A549 (cell line): ENCODE results near the gene OSBPL3. TPM values are rescaled to one million over a fixed set of nuclear protein-coding genes. Genes with fewer than 3 reads are reported as not detected.

Experiments
- ATAC-seq, 2 experiments: fragments of 200-7000 bp in 1 of 2; fragments of >200 bp in 1 of 2; cut with Nextera tagmentation in 1 of 2; cut with Tn5 transposase in 1 of 2; 3 replicates each; pipeline versions ENCODE4 v1.8.0 to v1.9.1; 2018 to 2020; ENCODE audit warnings: mild to moderate bottlenecking in 1 of 2, moderate library complexity in 1 of 2
- CTCF ChIA-PET: fragments of 300-600 bp; sonication (Branson Sonifier 250); formaldehyde crosslinking; extraction: SDS; loops from one replicate; lab custom pipeline; 2021; ENCODE audit warnings: antibody characterized with exemption, inconsistent platforms; lab: Yijun Ruan, JAX
- POLR2A ChIA-PET: fragments of 350-600 bp; formaldehyde crosslinking; extraction: SDS; loops from one replicate; lab custom pipeline; 2021; ENCODE audit warnings: antibody characterized with exemption, inconsistent platforms; lab: Yijun Ruan, JAX
- DNase-seq, 2 experiments: peaks; one replicate each; pipeline versions ENCODE4 v3.0.0 to v3.0.0-alpha.2; 2011 to 2016; ENCODE audit warnings: low read depth in 1 of 2, low spot score in 1 of 2
- FAIRE-seq: peaks from 2 replicates; lab custom pipeline; 2011; peaks lifted over from hg19 to GRCh38; lab: Jason Lieb, UNC
- H3K27ac ChIP-seq, 2 experiments: fragments of >200 bp; sonication (Bioruptor Twin); formaldehyde crosslinking; 3 replicates each; pipeline ENCODE4 v1.5.1; 2016 to 2017
- H3K4me1 ChIP-seq: fragments of >200 bp; sonication (Bioruptor Twin); formaldehyde crosslinking; 3 replicates; pipeline ENCODE4 v1.6.1; 2016
- H3K4me2 ChIP-seq: fragments of >200 bp; sonication (Bioruptor Twin); formaldehyde crosslinking; 3 replicates; pipeline ENCODE4 v1.6.1; 2016
- H3K4me3 ChIP-seq: fragments of >200 bp; sonication (Bioruptor Twin); formaldehyde crosslinking; 3 replicates; pipeline ENCODE4 v1.5.1; 2016
- H3K9me3 ChIP-seq: fragments of >200 bp; sonication (Bioruptor Twin); formaldehyde crosslinking; 3 replicates; pipeline ENCODE4 v1.6.1; 2016
- BCL3 ChIP-seq: fragments of >200 bp; sonication (Bioruptor Twin); formaldehyde crosslinking; IDR thresholded peaks from 3 replicates; pipeline ENCODE4 v1.6.1; 2016
- E2F6 ChIP-seq: IDR thresholded peaks from 2 replicates; pipeline ENCODE4 v1.6.1; 2012; ENCODE audit warnings: low read depth, borderline replicate concordance
- EHF ChIP-seq: fragments of 250-450 bp; sonication (Bioruptor Pico); IDR thresholded peaks from 2 replicates; pipeline ENCODE4 v1.5.0; 2020; ENCODE audit warnings: mild to moderate bottlenecking
- EHMT2 ChIP-seq: fragments of 200-600 bp; sonication (generic); IDR thresholded peaks from 2 replicates; pipeline ENCODE4 v1.6.1; 2016; ENCODE audit warnings: antibody characterized with exemption, low read depth, mild to moderate bottlenecking, moderate library complexity
- EP300 ChIP-seq, 2 experiments: fragments of >200 bp; sonication (Bioruptor Twin); formaldehyde crosslinking; IDR thresholded peaks; 2 replicates in 1 of 2; 3 replicates in 1 of 2; pipeline ENCODE4 v1.6.1; 2016 to 2017
- ESRRA ChIP-seq: fragments of 150-350 bp; IDR thresholded peaks from 2 replicates; pipeline ENCODE4 v1.6.1; 2014; ENCODE audit warnings: mild to moderate bottlenecking, low read length, borderline replicate concordance
- FOSB ChIP-seq: fragments of 250-450 bp; sonication (Bioruptor Pico); IDR thresholded peaks from 2 replicates; pipeline ENCODE4 v1.5.0; 2020; ENCODE audit warnings: mild to moderate bottlenecking, moderate library complexity
- FOXS1 ChIP-seq: fragments of 250-450 bp; sonication (Bioruptor Pico); IDR thresholded peaks from 2 replicates; pipeline ENCODE4 v1.5.0; 2020; ENCODE audit warnings: mild to moderate bottlenecking, moderate library complexity
- GATA3 ChIP-seq: IDR thresholded peaks from 2 replicates; pipeline ENCODE4 v1.6.1; 2012; ENCODE audit warnings: borderline replicate concordance
- HOXA7 ChIP-seq: fragments of 250-450 bp; sonication (Bioruptor Pico); IDR thresholded peaks from 2 replicates; pipeline ENCODE4 v1.5.0; 2020; ENCODE audit warnings: mild to moderate bottlenecking, moderate library complexity
- JUN ChIP-seq, 2 experiments: fragments of >200 bp; sonication (Bioruptor Twin); formaldehyde crosslinking; IDR thresholded peaks; 2 replicates in 1 of 2; 3 replicates in 1 of 2; pipeline ENCODE4 v1.6.1; 2016 to 2017
- MAFK ChIP-seq: fragments of 450-650 bp; IDR thresholded peaks from 2 replicates; pipeline ENCODE4 v1.6.1; 2014; ENCODE audit not compliant: partially characterized antibody
- MAX ChIP-seq: IDR thresholded peaks from 2 replicates; pipeline ENCODE4 v1.6.1; 2012
- NPAS2 ChIP-seq: fragments of 250-450 bp; sonication (Bioruptor Pico); IDR thresholded peaks from 2 replicates; pipeline ENCODE4 v1.8.0; 2022; ENCODE audit warnings: mild to moderate bottlenecking, moderate library complexity, borderline replicate concordance
- NR3C1 ChIP-seq: fragments of >200 bp; sonication (Bioruptor Twin); formaldehyde crosslinking; IDR thresholded peaks from 3 replicates; pipeline ENCODE4 v1.6.1; 2017
- POLR2AphosphoS2 ChIP-seq: conservative IDR thresholded peaks from 2 replicates; pipeline ENCODE4 v1.6.1; 2012; ENCODE audit warnings: low read length, improper control_type of control experiment, inconsistent platforms
- RAD21 ChIP-seq, 2 experiments: fragments of >200 bp in 1 of 2; sonication (Bioruptor Twin) in 1 of 2; formaldehyde crosslinking in 1 of 2; IDR thresholded peaks in 1 of 2; conservative IDR thresholded peaks in 1 of 2; 2 replicates in 1 of 2; 3 replicates in 1 of 2; pipeline ENCODE4 v1.6.1; 2012 to 2018; ENCODE audit warnings: inconsistent platforms in 1 of 2
- SREBF2 ChIP-seq: fragments of 450-650 bp; IDR thresholded peaks from 2 replicates; pipeline ENCODE4 v1.6.1; 2014; ENCODE audit warnings: mild to moderate bottlenecking, moderate library complexity
- ZC3H11A ChIP-seq: fragments of 450-650 bp; IDR thresholded peaks from 2 replicates; pipeline ENCODE4 v1.6.1; 2014; ENCODE audit warnings: antibody characterized with exemption, mild to moderate bottlenecking
- ZFP36 ChIP-seq: fragments of 450-650 bp; IDR thresholded peaks from 2 replicates; pipeline ENCODE4 v1.6.1; 2014; ENCODE audit warnings: borderline replicate concordance; ENCODE audit not compliant: partially characterized antibody
- ZNF302 ChIP-seq: fragments of 250-450 bp; sonication (Bioruptor Pico); IDR thresholded peaks from 2 replicates; pipeline ENCODE4 v1.9.0; 2021; ENCODE audit warnings: inconsistent platforms, mild to moderate bottlenecking, moderate library complexity
- ZSCAN20 ChIP-seq: fragments of 250-450 bp; sonication (Bioruptor Pico); IDR thresholded peaks from 2 replicates; pipeline ENCODE4 v1.8.0; 2022; ENCODE audit warnings: mild to moderate bottlenecking, moderate library complexity
- WGBS: methylation state at CpG from one replicate; pipeline ENCODE4 v1.1.6; 2017; ENCODE audit errors: missing lambda C conversion rate; 5-methylcytosine and 5-hydroxymethylcytosine counted together
- polyA plus RNA-seq, 4 experiments: library from polyadenylated mRNA; depleted of rRNA in 3 of 4; stranded (reverse); fragments of >200 nt; fragmentation: RNase III in 1 of 4; extraction: RNeasy Plus Mini Kit Qiagen cat#74134 plus additional on column Dnase treatment in 1 of 4; gene quantifications; 2 replicates in 3 of 4; 3 replicates in 1 of 4; pipeline ENCODE4 v1.2.3, GENCODE V29; 2011 to 2017
- TF ChIP-seq, protein P1 (sequence below): fragments of 450-650 bp; IDR thresholded peaks from 2 replicates; pipeline ENCODE4 v1.6.1; 2014; ENCODE audit warnings: antibody characterized with exemption

OSBPL3 gene
- polyA plus RNA-seq, 2 of the 4 experiments (the other 2 are of a cell fraction), result 10.9 to 17.4 TPM

DNA sequence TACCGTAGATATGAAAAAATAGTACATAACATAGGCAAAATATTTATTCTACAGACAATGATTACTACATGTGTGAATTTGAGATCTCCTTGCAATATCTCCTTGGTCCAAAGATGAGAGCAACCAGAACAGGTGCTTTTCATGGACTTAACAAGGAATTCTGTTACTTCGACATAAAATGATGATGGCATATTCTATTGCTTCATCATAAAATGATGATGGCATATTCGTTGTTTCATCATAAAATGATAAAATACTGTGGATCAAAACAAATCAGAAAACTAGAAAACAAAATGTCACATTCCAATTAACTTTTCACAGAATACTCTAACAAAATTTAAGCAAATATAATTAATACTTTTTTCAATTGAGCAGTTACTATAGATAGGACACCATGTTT lies 4.8 kb downstream of the OSBPL3 start (continued):
- TF ChIP-seq BCL3, result no peak
- TF ChIP-seq ESRRA, result no peak
- TF ChIP-seq HOXA7 (CRISPR knock-in tag), result no peak
- no peak for TF ChIP-seq EHMT2
- TF ChIP-seq ZSCAN20, result no peak

DNA sequence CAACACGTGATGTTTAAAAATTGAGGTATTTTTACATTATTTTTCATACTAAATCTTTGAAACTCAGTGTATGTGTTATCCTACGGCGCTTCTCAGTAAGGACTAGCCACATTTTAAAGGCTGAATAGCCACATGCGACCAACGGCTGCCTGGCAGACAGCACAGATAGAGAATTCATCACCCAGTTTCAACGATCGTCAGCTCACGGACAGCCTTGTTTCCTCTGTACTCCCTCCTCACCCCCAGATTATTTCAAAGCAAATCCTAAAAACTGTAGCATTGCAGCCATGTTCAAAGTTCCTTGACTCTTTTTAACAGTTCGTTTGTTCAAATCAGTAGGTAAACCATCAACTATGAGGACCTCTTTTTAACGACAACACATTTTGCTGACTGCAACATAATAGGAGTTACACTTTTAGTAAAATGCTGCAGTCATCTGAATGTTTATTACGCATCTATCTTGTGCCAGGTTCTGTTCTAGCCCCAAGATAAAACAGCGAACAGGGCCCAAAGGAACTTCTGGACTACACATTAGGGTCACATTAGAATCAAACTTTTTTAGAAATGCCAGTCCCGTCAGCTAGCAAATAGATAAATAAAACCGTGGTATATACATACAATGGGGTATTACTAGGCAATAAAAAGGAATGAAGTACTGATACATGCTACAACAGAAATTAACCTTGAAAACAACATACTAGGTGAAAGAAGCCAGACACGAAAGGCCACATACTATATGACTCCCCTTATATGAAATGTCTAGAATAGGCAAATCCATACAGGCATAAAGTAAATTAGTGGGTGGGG lies 5.7 kb downstream of the OSBPL3 start:
- TF ChIP-seq MAFK (peak; percentile 77), E2F6 (no peak)
- Histone ChIP-seq H3K9me3 (no peaks in the 10 kb centered on the region), H3K4me2 (no peak overlapping the region), H3K4me3 (no peak overlapping the region), H3K4me1 (peaks cover 40% of the 10 kb centered on the region), H3K27ac (no peak overlapping the region)
- WGBS, result 85% methylated on average over 15 of the region's 15 CpGs
- no peak for DNase-seq
- ATAC-seq, result no peak
- ChIA-PET CTCF (interaction anchor here (1.2 to 1.4 kb wide), 2 partner anchors 11 to 161 kb away, joined by 3 read pairs; no protein-coding TSS in a partner anchor), POLR2A (no interaction called here)
- FAIRE-seq, result no peak

DNA sequence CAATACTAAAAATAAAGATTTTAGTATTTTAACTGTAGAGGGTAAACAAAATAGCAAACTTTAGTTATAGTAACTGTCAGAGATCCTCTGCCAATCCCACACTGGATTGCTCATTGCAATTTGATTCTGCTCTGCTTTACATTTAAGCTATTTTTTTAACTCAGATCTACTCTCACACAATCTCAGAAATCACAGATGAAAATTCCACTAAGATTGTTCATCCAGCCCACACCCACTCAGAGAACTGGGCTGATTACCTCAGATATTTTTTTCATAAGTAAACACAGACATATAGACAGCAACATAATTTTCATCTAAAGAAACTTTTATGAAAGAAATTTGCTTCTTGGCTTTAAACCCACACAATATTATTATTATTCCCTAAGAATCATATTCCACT lies 7.0 kb downstream of the OSBPL3 start:
- ATAC-seq (no peak), FAIRE-seq (no peak), DNase-seq (no peak)
- Histone ChIP-seq H3K4me2 (peak overlapping the region; percentile 38), H3K27ac (peak overlapping the region in 1 of 2 experiments; percentile 14; a peak in 2 of 6 replicates), H3K9me3 (no peaks in the 10 kb centered on the region), H3K4me1 (peaks cover 32% of the 10 kb centered on the region), H3K4me3 (no peak overlapping the region)
- POLR2A ChIA-PET, result no interaction called here
- TF ChIP-seq RAD21 (conservative IDR thresholded peaks at IDR 0.05 in 1 of 2, IDR thresholded peaks at IDR 0.05 in 1 of 2) (no peak), FOSB (CRISPR knock-in tag) (no peak), MAFK (no peak), EHF (CRISPR knock-in tag) (no peak), SREBF2 (no peak)
- CTCF ChIA-PET, result interaction anchor here (2.2 kb wide), 1 partner anchor 9 kb away, joined by 9 read pairs; no protein-coding TSS in a partner anchor

DNA sequence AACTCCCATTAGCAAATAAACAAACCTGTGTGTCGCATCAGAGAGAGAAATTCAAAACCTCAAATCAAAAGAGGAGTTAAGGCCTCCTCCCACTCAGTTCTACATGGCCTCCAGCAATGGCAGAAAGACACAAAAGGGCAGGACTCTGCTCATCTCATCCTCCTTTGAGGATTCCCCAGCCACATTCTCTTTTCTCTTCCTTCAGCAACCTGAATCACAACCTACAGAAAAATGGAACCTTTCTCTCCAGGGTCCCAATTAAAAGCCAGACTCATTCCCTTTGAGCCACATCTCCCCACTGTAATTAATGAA lies 7.9 kb downstream of the OSBPL3 start:
- POLR2A ChIA-PET, result no interaction called here
- H3K27ac ChIP-seq, result peak overlapping the region in 1 of 2 experiments; percentile 62; a peak in 3 of 6 replicates
- ATAC-seq, result no peak

More for the DNA sequence above, 7.9 kb downstream of the OSBPL3 start:
- FAIRE-seq, result no peak
- DNase-seq, result no peak
- Histone ChIP-seq H3K4me3 (no peak overlapping the region), H3K4me2 (no peak overlapping the region), H3K9me3 (no peaks in the 10 kb centered on the region), H3K4me1 (peaks cover 32% of the 10 kb centered on the region)
- no peak for TF ChIP-seq NR3C1
- no peak for TF ChIP-seq JUN (IDR thresholded peaks at IDR 0.05)
- no peak for TF ChIP-seq ZFP36
- no peak for TF ChIP-seq POLR2AphosphoS2
- no peak for TF ChIP-seq ZNF302
- TF ChIP-seq NPAS2 (CRISPR knock-in tag), result no peak
- TF ChIP-seq MAX, result no peak
- TF ChIP-seq, protein P1, sequence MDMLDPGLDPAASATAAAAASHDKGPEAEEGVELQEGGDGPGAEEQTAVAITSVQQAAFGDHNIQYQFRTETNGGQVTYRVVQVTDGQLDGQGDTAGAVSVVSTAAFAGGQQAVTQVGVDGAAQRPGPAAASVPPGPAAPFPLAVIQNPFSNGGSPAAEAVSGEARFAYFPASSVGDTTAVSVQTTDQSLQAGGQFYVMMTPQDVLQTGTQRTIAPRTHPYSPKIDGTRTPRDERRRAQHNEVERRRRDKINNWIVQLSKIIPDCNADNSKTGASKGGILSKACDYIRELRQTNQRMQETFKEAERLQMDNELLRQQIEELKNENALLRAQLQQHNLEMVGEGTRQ, result no peak
- TF ChIP-seq HOXA7 (CRISPR knock-in tag), result no peak
- TF ChIP-seq EHF (CRISPR knock-in tag), result no peak
- no peak for TF ChIP-seq ZC3H11A
- TF ChIP-seq BCL3, result no peak
- no peak for TF ChIP-seq GATA3
- no peak for TF ChIP-seq SREBF2
- no peak for TF ChIP-seq EP300 (IDR thresholded peaks at IDR 0.05)
- no peak for TF ChIP-seq FOXS1 (CRISPR knock-in tag)
- no peak for TF ChIP-seq FOSB (CRISPR knock-in tag)
- CTCF ChIA-PET, result interaction anchor here (1.2 to 2.2 kb wide), 3 partner anchors 10 to 143 kb away, joined by 3 to 9 read pairs (median 4); no protein-coding TSS in a partner anchor
- WGBS, result 86% methylated on average over 1 of the region's 1 CpG
